MCF 10A (cell line): ENCODE measurements around the gene LBX1. TPM values are rescaled to one million over a fixed set of nuclear protein-coding genes. Genes with fewer than 3 reads are reported as not detected.

Experiments
- BruUV-seq: library from RNA; stranded (reverse); fragments of 400-500 nt; replicated peaks from 2 replicates; lab custom pipeline; 2021; lab: Mats Ljungman, UMichigan
- CTCF ChIA-PET: fragments of 300-600 bp; sonication (Branson Sonifier 250); formaldehyde crosslinking; extraction: SDS; loops from one replicate; lab custom pipeline; 2021; ENCODE audit warnings: antibody characterized with exemption, inconsistent platforms; lab: Yijun Ruan, JAX
- POLR2A ChIA-PET: fragments of 300-600, 350-650 bp; sonication (Branson Sonifier 250); formaldehyde crosslinking; extraction: SDS; loops from one replicate; lab custom pipeline; 2020; ENCODE audit warnings: antibody characterized with exemption, inconsistent platforms; lab: Yijun Ruan, JAX
- DNase-seq: peaks from one replicate; pipeline ENCODE4 v3.0.0-alpha.2; 2018; ENCODE audit not compliant: unreplicated experiment
- H3K27ac Mint-ChIP-seq: one replicate; pipeline ENCODE4 v1.8.0; 2022; ENCODE audit warnings: mild to moderate bottlenecking, low read depth, mixed read lengths; ENCODE audit not compliant: unreplicated experiment
- H3K27me3 Mint-ChIP-seq: one replicate; pipeline ENCODE4 v1.8.0; 2022; ENCODE audit warnings: mixed read lengths; ENCODE audit not compliant: insufficient read depth, unreplicated experiment
- H3K36me3 Mint-ChIP-seq: one replicate; pipeline ENCODE4 v1.8.0; 2022; ENCODE audit warnings: mild to moderate bottlenecking, moderate library complexity, mixed read lengths; ENCODE audit not compliant: insufficient read depth, unreplicated experiment
- H3K4me1 Mint-ChIP-seq: one replicate; pipeline ENCODE4 v1.8.0; 2022; ENCODE audit warnings: mixed read lengths; ENCODE audit not compliant: insufficient read depth, unreplicated experiment
- H3K4me3 Mint-ChIP-seq: one replicate; pipeline ENCODE4 v1.8.0; 2022; ENCODE audit warnings: mild to moderate bottlenecking, moderate library complexity, mixed read lengths; ENCODE audit not compliant: unreplicated experiment
- H3K9me3 Mint-ChIP-seq: one replicate; pipeline ENCODE4 v1.8.0; 2022; ENCODE audit warnings: mixed read lengths; ENCODE audit not compliant: unreplicated experiment
- intact Hi-C: fragments of 100-400 bp; cut with micrococcal nuclease; formaldehyde crosslinking; loops from 2 replicates; pipeline ENCODE4 v1.14.1; 2022
- total RNA-seq: library from RNA; stranded (reverse); gene quantifications from 2 replicates; pipeline ENCODE4 v1.2.3, GENCODE V29; 2022
- TF ChIP-seq, protein P1 (sequence below): fragments of 200-600 bp; IDR thresholded peaks from one replicate; pipeline ENCODE4 v1.8.0; 2022; ENCODE audit warnings: antibody characterized with exemption, mild to moderate bottlenecking; ENCODE audit not compliant: unreplicated experiment

Gene LBX1
- total RNA-seq, 1 experiment from 2014 or later: not detected

DNA sequence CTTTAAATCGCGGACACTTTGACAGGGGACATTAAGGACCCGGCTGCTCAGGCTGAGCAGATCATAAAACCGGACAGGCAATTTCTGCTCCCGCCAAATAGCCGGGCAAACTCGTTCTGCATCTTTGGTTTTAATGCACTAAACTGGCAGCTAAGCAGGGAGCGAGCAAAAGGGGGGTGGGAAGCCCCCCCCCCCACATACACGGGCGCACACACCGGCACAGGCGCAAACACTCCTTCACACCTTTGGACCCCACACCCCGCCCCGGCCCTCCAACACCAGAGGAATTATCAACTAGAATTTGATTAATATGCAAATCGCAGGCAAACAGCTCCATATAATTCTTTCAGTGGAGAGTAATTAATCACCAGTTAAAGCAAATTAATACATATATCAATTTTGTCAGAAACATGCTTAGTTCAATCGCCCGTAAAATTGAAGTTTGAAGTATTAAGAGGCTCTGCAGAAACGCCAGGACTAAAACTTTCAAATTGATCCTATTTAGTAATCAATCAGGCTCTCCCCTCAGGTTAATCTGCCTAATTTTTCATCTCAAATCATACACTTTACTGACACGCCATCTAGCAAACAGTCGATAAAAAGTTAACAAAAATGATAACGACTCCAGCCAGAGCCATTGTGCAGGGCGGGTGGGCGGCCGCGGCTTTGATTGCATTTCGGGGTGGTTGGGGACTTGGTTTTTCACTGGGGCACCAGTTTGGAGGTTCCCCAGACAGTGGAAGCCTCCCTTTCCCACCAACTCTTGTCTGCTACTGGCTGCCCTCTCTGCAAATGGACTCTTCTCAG lies 9.9 kb downstream of the LBX1 start:
- no peak overlapping the region for H3K27ac Mint-ChIP-seq
- intact Hi-C loops: no loop called here
- H3K36me3 Mint-ChIP-seq: no peaks in the 10 kb centered on the region
- CTCF ChIA-PET: interaction anchor here (0.6 to 2.5 kb wide), 11 partner anchors 8 to 352 kb away, joined by 3 to 21 read pairs (median 4); no protein-coding TSS in a partner anchor
- no peak for DNase-seq
- no TSS peak for BruUV-seq
- no peak overlapping the region for H3K4me3 Mint-ChIP-seq
- peaks cover 16% of the 10 kb centered on the region for H3K4me1 Mint-ChIP-seq
- TF ChIP-seq, protein P1, sequence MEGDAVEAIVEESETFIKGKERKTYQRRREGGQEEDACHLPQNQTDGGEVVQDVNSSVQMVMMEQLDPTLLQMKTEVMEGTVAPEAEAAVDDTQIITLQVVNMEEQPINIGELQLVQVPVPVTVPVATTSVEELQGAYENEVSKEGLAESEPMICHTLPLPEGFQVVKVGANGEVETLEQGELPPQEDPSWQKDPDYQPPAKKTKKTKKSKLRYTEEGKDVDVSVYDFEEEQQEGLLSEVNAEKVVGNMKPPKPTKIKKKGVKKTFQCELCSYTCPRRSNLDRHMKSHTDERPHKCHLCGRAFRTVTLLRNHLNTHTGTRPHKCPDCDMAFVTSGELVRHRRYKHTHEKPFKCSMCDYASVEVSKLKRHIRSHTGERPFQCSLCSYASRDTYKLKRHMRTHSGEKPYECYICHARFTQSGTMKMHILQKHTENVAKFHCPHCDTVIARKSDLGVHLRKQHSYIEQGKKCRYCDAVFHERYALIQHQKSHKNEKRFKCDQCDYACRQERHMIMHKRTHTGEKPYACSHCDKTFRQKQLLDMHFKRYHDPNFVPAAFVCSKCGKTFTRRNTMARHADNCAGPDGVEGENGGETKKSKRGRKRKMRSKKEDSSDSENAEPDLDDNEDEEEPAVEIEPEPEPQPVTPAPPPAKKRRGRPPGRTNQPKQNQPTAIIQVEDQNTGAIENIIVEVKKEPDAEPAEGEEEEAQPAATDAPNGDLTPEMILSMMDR: no peak
- H3K9me3 Mint-ChIP-seq: no peaks in the 10 kb centered on the region
- POLR2A ChIA-PET: interaction anchor here (1.1 to 1.8 kb wide), 2 partner anchors 10 to 228 kb away, joined by 4 read pairs; partner anchors contain the start of gene LBX1
- peaks cover 28% of the 10 kb centered on the region for H3K27me3 Mint-ChIP-seq

DNA sequence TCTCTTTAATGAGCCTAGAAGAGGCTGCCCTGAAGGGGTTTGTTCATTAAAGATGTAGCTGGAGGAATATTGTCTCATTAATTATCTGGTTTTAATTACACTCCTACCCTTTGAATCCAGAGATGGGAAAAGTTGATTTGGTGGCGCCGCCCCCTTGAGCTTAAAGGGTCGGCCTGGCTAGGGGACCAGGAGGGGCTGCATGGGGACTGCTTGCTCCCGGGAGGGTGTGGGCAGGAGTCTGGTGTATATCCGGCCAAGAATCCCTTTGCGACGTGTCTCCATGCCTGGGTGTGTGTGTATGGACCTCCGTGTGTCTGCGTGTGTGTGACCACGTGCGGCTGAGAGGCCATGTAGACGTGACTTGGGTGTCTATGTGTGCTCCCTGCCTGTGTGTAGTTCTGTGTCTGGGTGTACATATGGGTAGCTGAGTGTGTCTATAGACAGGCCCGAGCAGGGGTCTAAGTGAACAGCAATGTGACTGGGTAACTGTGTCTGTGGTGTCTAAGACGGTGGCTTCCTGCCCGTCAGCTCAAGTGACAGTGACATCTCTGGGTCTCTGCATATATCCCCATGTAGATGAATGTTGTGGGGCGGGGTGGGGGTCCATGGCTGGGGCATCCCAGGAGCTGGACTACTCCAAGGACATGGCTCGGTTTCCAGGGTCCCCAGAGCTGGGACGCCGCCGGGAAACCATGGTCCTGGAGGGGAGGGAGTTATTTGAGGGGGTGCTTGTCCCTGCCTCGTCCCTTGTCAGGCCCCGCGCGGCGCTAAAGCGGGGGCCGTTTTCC lies 10.7 kb downstream of the LBX1 start:
- DNase-seq: no peak
- Mint-ChIP-seq H3K36me3 (no peaks in the 10 kb centered on the region), H3K4me3 (no peak overlapping the region), H3K27me3 (peaks cover 20% of the 10 kb centered on the region), H3K4me1 (peaks cover 16% of the 10 kb centered on the region), H3K9me3 (no peaks in the 10 kb centered on the region), H3K27ac (no peak overlapping the region)
- CTCF ChIA-PET: interaction anchor here (0.6 to 2.0 kb wide), 7 partner anchors 63 to 248 kb away, joined by 3 to 8 read pairs (median 4); no protein-coding TSS in a partner anchor
- TF ChIP-seq, protein P1: no peak
- POLR2A ChIA-PET: interaction anchor here (1.8 kb wide), 1 partner anchor 11 kb away, joined by 4 read pairs; the partner anchor contains the start of gene LBX1
- BruUV-seq: no TSS peak
- intact Hi-C loops: no loop called here

DNA sequence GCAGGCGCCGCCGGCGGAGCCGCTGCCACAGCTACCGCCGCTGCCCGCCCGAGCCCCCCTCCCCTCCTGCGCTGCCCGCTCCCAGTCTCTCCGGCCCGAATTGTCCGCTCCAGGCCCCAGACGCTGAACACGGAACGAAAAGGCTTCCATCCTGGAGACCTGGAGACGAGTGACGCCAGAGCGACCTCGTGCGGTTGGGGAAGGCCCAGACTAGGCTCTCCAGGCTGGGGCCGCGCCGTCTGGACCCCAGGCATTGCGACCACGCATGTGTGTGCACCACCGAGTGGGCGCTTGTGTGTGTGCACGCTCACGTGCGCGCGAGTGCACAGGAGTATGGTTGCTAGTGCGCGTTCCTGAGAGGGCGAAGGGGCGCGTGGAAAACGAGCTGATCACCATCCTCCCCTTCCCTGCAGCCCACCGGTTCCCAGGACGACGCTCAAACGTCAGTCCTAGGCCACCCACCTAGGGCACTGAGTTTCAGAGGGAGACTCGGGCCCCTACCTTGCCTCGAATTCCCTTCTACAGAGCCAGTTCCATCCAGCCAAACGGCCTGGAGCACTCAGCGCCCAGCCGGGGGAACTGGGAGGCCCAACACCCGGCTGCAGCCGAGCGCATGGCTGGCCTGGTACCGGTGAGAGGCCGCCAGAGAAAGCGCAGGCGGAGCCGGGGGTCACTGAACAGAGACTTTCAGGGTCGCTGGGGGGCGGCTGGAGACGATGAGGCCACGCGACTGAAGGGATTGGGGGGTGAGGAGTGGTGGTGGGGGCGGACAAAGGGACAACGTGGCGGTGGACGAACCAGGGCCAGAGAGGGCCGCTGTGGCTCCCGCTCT lies 11.6 kb downstream of the LBX1 start:
- no peaks in the 10 kb centered on the region for H3K9me3 Mint-ChIP-seq
- no TSS peak for BruUV-seq
- TF ChIP-seq, protein P1: no peak
- no peak overlapping the region for H3K4me3 Mint-ChIP-seq
- POLR2A ChIA-PET: no interaction called here
- intact Hi-C loops: no loop called here
- no peak overlapping the region for H3K27ac Mint-ChIP-seq
- H3K36me3 Mint-ChIP-seq: no peaks in the 10 kb centered on the region
- DNase-seq: no peak
- CTCF ChIA-PET: interaction anchor here (0.6 to 5.5 kb wide), 6 partner anchors 73 to 563 kb away, joined by 3 to 183 read pairs (median 6); no protein-coding TSS in a partner anchor
- peaks cover 20% of the 10 kb centered on the region for H3K27me3 Mint-ChIP-seq
- H3K4me1 Mint-ChIP-seq: peaks cover 16% of the 10 kb centered on the region
